CD4-positive, CD25-positive, alpha-beta regulatory T cell (primary cell): ENCODE measurements around the gene CGB7. TPM values are rescaled to one million over a fixed set of nuclear protein-coding genes. Genes with fewer than 3 reads are reported as not detected.
A peak's percentile ranks its signal among the peaks of the same experiment; 100 is the strongest.

Source experiments
- ATAC-seq, 2 donors: fragments of 150-1000 bp; cut with Tn5 transposase; one replicate each; pipeline ENCODE4 v1.10.0; 2021; ENCODE audit warnings: low read depth in 2 of 2, moderate number of reproducible peaks in 2 of 2, moderate library complexity in 1 of 2
- DNase-seq, 3 donors: peaks; one replicate each; pipeline versions ENCODE4 v3.0.0 to v3.0.0-alpha.2; 2012 to 2022; ENCODE audit warnings: mixed read lengths in 1 of 3
- H3K27ac ChIP-seq: one replicate; pipeline ENCODE4 v1.7.0; 2013; ENCODE audit warnings: mild to moderate bottlenecking, low read length; ENCODE audit not compliant: insufficient read depth, poor library complexity, severe bottlenecking
- H3K27me3 ChIP-seq: one replicate; pipeline ENCODE4 v1.7.0; 2013; ENCODE audit warnings: low read length; ENCODE audit not compliant: control insufficient read depth, insufficient read depth
- H3K36me3 ChIP-seq: one replicate; pipeline ENCODE4 v1.7.0; 2013; ENCODE audit warnings: mild to moderate bottlenecking, low read length, moderate library complexity; ENCODE audit not compliant: control insufficient read depth, insufficient read depth
- H3K4me1 ChIP-seq: 2 replicates; pipeline ENCODE4 v1.7.0; 2013; ENCODE audit warnings: mild to moderate bottlenecking, low read length; ENCODE audit not compliant: insufficient read depth, control insufficient read depth, poor library complexity, severe bottlenecking
- H3K4me3 ChIP-seq: one replicate; pipeline ENCODE4 v1.7.0; 2013; ENCODE audit warnings: low read depth, mild to moderate bottlenecking, low read length, moderate library complexity
- H3K9me3 ChIP-seq, 2 experiments: 1 replicate in 1 of 2; 2 replicates in 1 of 2; pipeline ENCODE4 v1.7.0; 2013; ENCODE audit warnings: low read length in 2 of 2, mild to moderate bottlenecking in 1 of 2, moderate library complexity in 1 of 2; ENCODE audit not compliant: control insufficient read depth in 2 of 2
- H3K27ac Mint-ChIP-seq, 3 donors: one replicate each; pipeline ENCODE4 v1.8.0; 2020 to 2022; ENCODE audit warnings: mild to moderate bottlenecking in 3 of 3, mixed read lengths in 3 of 3, moderate library complexity in 2 of 3
- H3K27me3 Mint-ChIP-seq: one replicate; pipeline ENCODE4 v1.8.0; 2022; ENCODE audit warnings: mild to moderate bottlenecking, mixed read lengths
- H3K36me3 Mint-ChIP-seq: one replicate; pipeline ENCODE4 v1.8.0; 2020; ENCODE audit warnings: mixed read lengths
- H3K4me1 Mint-ChIP-seq, 4 donors: one replicate each; pipeline ENCODE4 v1.8.0; 2020 to 2022; ENCODE audit warnings: mixed read lengths in 4 of 4, mild to moderate bottlenecking in 1 of 4
- H3K4me3 Mint-ChIP-seq, 4 donors: one replicate each; pipeline ENCODE4 v1.8.0; 2020 to 2022; ENCODE audit warnings: mild to moderate bottlenecking in 4 of 4, mixed read lengths in 4 of 4, moderate library complexity in 3 of 4
- H3K9me3 Mint-ChIP-seq, 7 donors: one replicate each; pipeline ENCODE4 v1.8.0; 2020 to 2022; ENCODE audit warnings: mixed read lengths in 7 of 7, mild to moderate bottlenecking in 3 of 7, moderate library complexity in 2 of 7
- polyA plus RNA-seq, 4 donors: library from polyadenylated mRNA; unstranded; fragments of 300-500 nt; fragmentation: Illumina TruSeq; gene quantifications; one replicate each; pipeline ENCODE4 v1.2.3, GENCODE V29; 2021
- total RNA-seq: library from RNA; stranded (reverse); gene quantifications from one replicate; pipeline ENCODE4 v1.2.3, GENCODE V29; 2022

Gene CGB7
- total and polyA plus RNA-seq, 5 donors from 2014 or later, result not detected

DNA sequence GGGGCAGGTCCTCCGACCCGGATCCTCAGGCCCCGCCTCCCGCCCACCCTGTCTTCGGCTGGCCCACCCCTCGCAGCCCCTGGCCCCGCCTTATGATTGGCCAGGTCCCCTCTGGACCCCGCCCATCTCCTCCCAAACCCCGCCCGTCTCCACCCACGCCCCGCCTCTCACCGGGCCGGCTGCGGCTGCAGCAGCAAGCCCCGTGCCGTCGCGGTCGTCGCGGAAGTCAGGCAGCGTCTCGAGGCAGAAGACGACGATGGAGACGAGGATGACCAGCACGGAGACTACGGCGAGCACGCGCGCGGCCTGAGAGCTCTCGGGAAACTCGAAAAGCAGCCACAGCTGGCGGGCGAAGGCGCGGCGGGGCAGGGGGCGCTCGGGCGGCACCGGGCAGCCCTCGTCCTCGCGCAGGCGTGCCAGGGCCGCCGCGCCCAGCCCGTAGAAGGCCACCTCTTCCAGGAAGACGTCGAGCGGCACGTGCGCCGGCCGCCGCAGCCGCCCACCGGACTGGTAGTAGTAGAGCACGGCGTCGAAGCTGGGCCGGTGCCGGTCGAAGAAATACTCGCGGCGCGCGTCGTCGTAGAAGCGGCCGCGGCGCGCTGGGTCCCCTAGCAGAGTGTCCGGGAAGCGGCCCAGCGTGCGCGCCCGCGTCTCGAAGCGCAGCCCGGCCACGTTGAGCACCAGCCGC lies 14.5 kb upstream of the CGB7 start:
- Mint-ChIP-seq H3K9me3 (peaks cover 0 to 9% (median 0%) of the 10 kb centered on the region in 7 donors), H3K4me1 (peaks cover 0 to 14% (median 9%) of the 10 kb centered on the region in 4 donors), H3K27me3 (peaks cover 80% of the 10 kb centered on the region), H3K27ac (no peak overlapping the region), H3K4me3 (peak overlapping the region in 1 of 4 donors; percentile 41), H3K36me3 (peaks cover 4% of the 10 kb centered on the region)
- ATAC-seq, result no peak
- Histone ChIP-seq H3K4me1 (no peaks in the 10 kb centered on the region), H3K27ac (no peak overlapping the region), H3K9me3 (no peaks in the 10 kb centered on the region), H3K27me3 (peaks cover 19% of the 10 kb centered on the region), H3K4me3 (no peak overlapping the region), H3K36me3 (no peaks in the 10 kb centered on the region)
- DNase-seq, result no peak

DNA sequence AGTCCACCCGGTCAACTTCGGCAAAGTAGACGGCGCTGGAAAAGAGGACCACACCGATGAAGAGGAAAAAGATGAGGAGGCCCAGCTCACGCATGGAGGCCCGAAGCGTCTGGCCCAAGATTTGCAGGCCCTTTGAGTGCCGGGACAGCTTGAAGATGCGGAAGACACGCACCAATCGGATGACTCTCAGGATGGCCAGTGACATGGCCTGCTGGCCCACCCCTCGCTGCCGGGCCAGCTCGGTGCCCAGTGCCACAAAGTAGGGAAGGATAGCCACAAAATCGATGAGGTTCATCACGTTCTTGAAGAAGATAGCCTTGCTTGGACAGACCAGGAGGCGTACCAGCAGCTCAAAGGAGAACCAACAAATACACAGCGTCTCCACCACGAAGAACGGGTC lies 12.9 kb upstream of the CGB7 start:
- no peak for DNase-seq
- H3K4me1 Mint-ChIP-seq, result peaks cover 0 to 22% (median 9%) of the 10 kb centered on the region in 4 donors
- Histone ChIP-seq H3K4me1 (no peaks in the 10 kb centered on the region), H3K4me3 (no peak overlapping the region), H3K27ac (no peak overlapping the region), H3K27me3 (peaks cover 19% of the 10 kb centered on the region), H3K36me3 (no peaks in the 10 kb centered on the region), H3K9me3 (no peaks in the 10 kb centered on the region)
- H3K36me3 Mint-ChIP-seq, result peaks cover 4% of the 10 kb centered on the region
- H3K9me3 Mint-ChIP-seq, result peaks cover 0 to 9% (median 0%) of the 10 kb centered on the region in 7 donors
- peak overlapping the region in 1 of 3 donors; percentile 56 for H3K27ac Mint-ChIP-seq
- ATAC-seq, result no peak
- H3K27me3 Mint-ChIP-seq, result peaks cover 87% of the 10 kb centered on the region
- peak overlapping the region in 1 of 4 donors; percentile 17 for H3K4me3 Mint-ChIP-seq

DNA sequence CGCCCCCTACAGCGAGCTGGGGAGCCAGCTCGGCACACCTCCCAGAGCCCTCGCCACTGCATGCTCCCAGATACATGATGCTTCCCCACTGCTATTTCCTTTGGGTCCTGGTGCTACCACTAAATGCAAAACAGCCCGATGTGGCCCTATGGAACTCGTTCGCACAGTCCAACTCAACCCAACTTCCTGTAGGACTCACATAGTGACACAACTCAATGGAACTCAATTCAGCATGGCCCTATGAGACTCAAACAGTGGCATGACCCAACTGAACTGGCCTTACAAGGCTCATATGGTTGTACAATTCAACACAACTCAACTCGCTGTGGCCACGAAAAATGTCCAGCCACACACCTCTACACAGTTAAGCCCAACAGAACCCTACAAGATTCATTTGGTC lies 11.5 kb upstream of the CGB7 start:
- no peak for ATAC-seq
- Mint-ChIP-seq H3K9me3 (peaks cover 0 to 7% (median 0%) of the 10 kb centered on the region in 7 donors), H3K4me1 (peaks cover 0 to 22% (median 8%) of the 10 kb centered on the region in 4 donors), H3K36me3 (peaks cover 4% of the 10 kb centered on the region), H3K27ac (no peak overlapping the region), H3K4me3 (peak overlapping the region in 1 of 4 donors; percentile 45), H3K27me3 (peaks cover 84% of the 10 kb centered on the region)
- Histone ChIP-seq H3K9me3 (no peaks in the 10 kb centered on the region), H3K27ac (no peak overlapping the region), H3K27me3 (peaks cover 18% of the 10 kb centered on the region), H3K4me3 (no peak overlapping the region), H3K4me1 (peaks cover 6% of the 10 kb centered on the region), H3K36me3 (no peaks in the 10 kb centered on the region)
- no peak for DNase-seq

DNA sequence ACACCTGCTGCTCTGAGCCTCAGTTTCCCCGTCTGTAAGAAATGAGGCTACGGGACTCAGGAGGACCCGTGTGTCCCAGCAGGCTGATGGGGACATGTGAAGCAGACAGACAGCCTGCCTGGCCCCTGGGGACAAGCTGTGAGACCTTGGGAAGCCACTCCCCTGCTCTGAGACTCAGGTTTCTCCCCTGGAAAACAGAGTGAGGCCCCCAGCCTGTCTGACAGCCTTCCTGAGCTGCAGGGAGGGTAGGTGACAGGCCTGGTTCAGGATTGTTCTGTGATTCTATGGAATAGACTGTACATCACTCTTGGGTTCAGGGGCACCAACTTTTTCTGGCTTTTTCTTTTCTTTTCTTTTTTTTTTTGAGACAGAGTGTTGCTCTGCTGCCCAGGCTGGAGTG lies 10.0 kb upstream of the CGB7 start:
- H3K4me3 ChIP-seq, result no peak overlapping the region
- ATAC-seq (no peak), DNase-seq (no peak)
- no peak overlapping the region for H3K27ac ChIP-seq
- H3K4me1 ChIP-seq, result peaks cover 6% of the 10 kb centered on the region
- no peak overlapping the region for H3K4me3 Mint-ChIP-seq
- H3K4me1 Mint-ChIP-seq, result peaks cover 0 to 13% (median 2%) of the 10 kb centered on the region in 4 donors
- peaks cover 0 to 5% (median 0%) of the 10 kb centered on the region in 7 donors for H3K9me3 Mint-ChIP-seq
- H3K36me3 ChIP-seq, result no peaks in the 10 kb centered on the region
- no peaks in the 10 kb centered on the region for H3K9me3 ChIP-seq
- H3K27me3 Mint-ChIP-seq, result peaks cover 85% of the 10 kb centered on the region
- no peak overlapping the region for H3K27ac Mint-ChIP-seq
- H3K27me3 ChIP-seq, result peaks cover 10% of the 10 kb centered on the region
- peaks cover 4% of the 10 kb centered on the region for H3K36me3 Mint-ChIP-seq

DNA sequence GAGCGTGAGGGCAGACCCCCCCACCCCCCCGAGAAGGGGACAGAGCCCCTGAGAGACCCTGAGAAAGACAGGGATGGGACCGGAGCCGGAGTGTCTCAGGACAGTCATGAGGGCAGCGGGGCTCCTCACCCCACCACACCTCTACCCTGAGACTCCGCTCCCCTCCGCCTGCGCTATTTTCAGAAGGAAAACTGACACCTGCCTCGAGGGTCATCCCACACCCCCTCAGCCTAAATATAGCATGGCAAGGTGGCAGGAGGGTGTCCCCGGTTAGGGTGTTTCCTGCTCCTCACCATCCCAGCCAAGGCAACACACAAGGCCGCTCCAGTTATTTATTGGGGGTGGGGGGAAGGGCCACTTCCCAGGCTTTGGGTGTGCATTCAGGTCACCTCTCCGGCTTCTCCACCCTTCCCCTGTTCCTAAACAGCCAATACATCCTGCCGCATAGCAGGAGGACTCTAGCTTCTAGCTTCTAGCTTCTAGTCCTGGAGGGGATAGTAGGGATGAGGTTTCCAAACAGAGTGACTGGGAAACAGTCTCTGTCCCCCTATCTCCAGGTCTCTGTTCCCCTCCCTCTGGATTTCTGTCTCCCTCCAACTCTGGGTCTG lies 8.5 kb upstream of the CGB7 start:
- Histone ChIP-seq H3K4me1 (peaks cover 6% of the 10 kb centered on the region), H3K36me3 (no peaks in the 10 kb centered on the region), H3K9me3 (no peaks in the 10 kb centered on the region), H3K27me3 (peaks cover 10% of the 10 kb centered on the region), H3K27ac (no peak overlapping the region), H3K4me3 (no peak overlapping the region)
- H3K4me1 Mint-ChIP-seq, result peaks cover 0 to 8% (median 2%) of the 10 kb centered on the region in 4 donors
- H3K4me3 Mint-ChIP-seq, result no peak overlapping the region
- H3K36me3 Mint-ChIP-seq, result peaks cover 4% of the 10 kb centered on the region
- DNase-seq (no peak), ATAC-seq (no peak)
- H3K9me3 Mint-ChIP-seq, result peaks cover 0 to 5% (median 0%) of the 10 kb centered on the region in 7 donors
- H3K27ac Mint-ChIP-seq, result no peak overlapping the region
- peaks cover 91% of the 10 kb centered on the region for H3K27me3 Mint-ChIP-seq

DNA sequence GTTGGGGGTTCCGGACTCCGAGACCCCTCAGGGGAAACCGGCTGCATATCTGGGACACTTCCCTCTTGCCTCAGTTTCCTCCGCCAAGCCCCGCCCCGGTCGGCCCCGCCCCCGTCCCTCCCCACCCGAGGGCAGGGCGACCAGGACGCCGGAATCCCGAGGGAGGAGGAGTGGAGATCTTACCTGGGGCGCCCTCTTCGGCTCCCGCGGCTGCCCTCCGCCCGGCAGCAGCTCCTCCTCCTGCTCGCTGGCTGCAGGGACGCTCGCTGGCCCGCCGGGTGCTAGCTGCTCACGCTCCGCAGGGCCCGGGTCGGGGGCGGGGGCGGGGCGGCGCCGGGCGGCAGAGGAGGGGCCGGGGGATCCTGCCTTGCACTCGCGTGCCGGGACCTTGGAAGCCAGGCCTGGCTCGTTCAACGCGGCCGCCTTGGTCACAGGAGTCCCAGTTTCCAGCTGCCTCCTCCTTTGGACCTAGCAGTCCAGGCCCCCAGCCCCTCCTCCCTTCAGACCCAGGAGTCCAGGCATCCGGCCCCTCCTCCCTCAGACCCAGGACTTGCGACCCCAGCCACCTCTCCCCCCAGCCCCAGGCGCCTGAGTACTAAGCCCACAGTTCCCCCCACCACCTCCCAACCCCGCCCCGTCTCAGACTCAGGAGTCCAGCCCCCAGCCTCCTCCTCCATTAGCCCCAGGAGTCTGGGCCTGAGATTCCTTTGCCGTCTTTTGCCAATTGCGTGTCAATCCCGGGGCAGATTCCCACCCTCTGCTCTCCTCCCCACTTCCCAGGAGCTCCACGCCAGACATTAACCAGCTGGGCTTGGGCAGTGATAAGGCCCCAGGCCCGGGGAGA lies 7.4 kb upstream of the CGB7 start, which contains the start of gene NTF4:
Gene NTF4 (minus strand): TSS at position 51 of the 844 bp plus-strand sequence. CDS start 2,821 bp downstream, outside the sequence.
- Mint-ChIP-seq H3K36me3 (no peaks in the 10 kb centered on the region), H3K4me3 (peak within 1 kb of the TSS in 1 of 4 donors; percentile 65), H3K27ac (no peak within 1 kb of the TSS), H3K4me1 (peaks cover 0 to 8% (median 0%) of the 10 kb centered on the region in 4 donors), H3K27me3 (peaks cover 91% of the 10 kb centered on the region), H3K9me3 (peaks cover 0 to 8% (median 0%) of the 10 kb centered on the region in 7 donors)
- H3K36me3 ChIP-seq, result no peaks in the 10 kb centered on the region
- H3K4me3 ChIP-seq, result no peak within 1 kb of the TSS
- peaks cover 6% of the 10 kb centered on the region for H3K4me1 ChIP-seq
- no peak for ATAC-seq
- H3K9me3 ChIP-seq, result no peaks in the 10 kb centered on the region
- peaks cover 10% of the 10 kb centered on the region for H3K27me3 ChIP-seq
- H3K27ac ChIP-seq, result no peak within 1 kb of the TSS
- DNase-seq, result no peak

DNA sequence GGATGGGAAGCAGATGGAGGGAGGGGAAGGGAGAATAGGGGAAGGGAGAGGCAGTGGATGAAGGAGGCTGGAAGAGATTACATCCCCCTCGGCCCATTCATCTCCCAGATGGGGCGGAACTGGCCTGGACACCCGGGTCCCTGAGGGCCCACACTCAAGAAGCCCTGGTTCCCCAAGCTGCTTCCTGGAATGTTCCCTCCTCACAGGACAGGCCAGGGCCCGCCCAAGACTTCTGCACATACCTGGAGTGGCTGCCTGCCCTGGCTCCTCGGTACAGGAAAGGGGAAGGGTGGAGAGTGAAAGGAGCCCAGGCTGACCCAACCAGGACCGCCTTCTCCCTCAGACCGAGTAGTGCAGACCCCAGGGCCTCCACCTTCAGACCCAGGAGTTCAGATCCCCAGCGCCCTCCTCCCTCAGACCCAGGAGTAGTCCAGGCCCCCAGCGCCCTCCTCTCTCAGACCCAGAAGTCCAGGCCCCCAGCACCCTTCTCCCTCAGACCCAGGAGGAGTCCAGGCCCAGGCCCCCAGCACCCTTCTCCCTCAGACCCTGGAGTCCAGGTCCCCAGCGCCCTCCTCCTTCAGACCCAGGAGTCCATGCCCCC lies 6.6 kb upstream of the CGB7 start:
- no peak for ATAC-seq
- H3K4me3 Mint-ChIP-seq, result peak overlapping the region in 1 of 4 donors; percentile 65
- no peak overlapping the region for H3K4me3 ChIP-seq
- peaks cover 0 to 8% (median 0%) of the 10 kb centered on the region in 4 donors for H3K4me1 Mint-ChIP-seq
- H3K36me3 Mint-ChIP-seq, result no peaks in the 10 kb centered on the region
- no peaks in the 10 kb centered on the region for H3K36me3 ChIP-seq
- DNase-seq, result no peak
- no peak overlapping the region for H3K27ac Mint-ChIP-seq
- H3K27me3 Mint-ChIP-seq, result peaks cover 90% of the 10 kb centered on the region
- H3K9me3 ChIP-seq, result no peaks in the 10 kb centered on the region
- H3K9me3 Mint-ChIP-seq, result peaks cover 0 to 7% (median 0%) of the 10 kb centered on the region in 7 donors
- no peak overlapping the region for H3K27ac ChIP-seq
- peaks cover 11% of the 10 kb centered on the region for H3K27me3 ChIP-seq
- H3K4me1 ChIP-seq, result peaks cover 6% of the 10 kb centered on the region
